MG63 (cell line): ENCODE data around the gene SEMA3C. TPM values are rescaled to one million over a fixed set of nuclear protein-coding genes. Genes with fewer than 3 reads are reported as not detected.
"Not testable (repeated sequence)": the region's sequence is repeated elsewhere in the genome, so short reads cannot be mapped to it uniquely, and the experiment has no call there.

ENCODE experiments used
- DNase-seq: peaks from one replicate; pipeline ENCODE4 v3.0.0-alpha.2; 2020
- H3K27me3 ChIP-seq: fragments of 250-450 bp; sonication (Bioruptor Pico); 2 replicates; pipeline ENCODE4 v1.5.1; 2020; ENCODE audit warnings: mild to moderate bottlenecking, moderate library complexity
- H3K36me3 ChIP-seq: fragments of 250-450 bp; sonication (Bioruptor Pico); 2 replicates; pipeline ENCODE4 v1.5.1; 2020; ENCODE audit warnings: mild to moderate bottlenecking, moderate library complexity
- H3K4me3 ChIP-seq: fragments of 250-450 bp; sonication (Bioruptor Pico); 2 replicates; pipeline ENCODE4 v1.5.1; 2020; ENCODE audit warnings: mild to moderate bottlenecking, moderate library complexity
- H3K9me3 ChIP-seq: fragments of 250-450 bp; sonication (Bioruptor Pico); 2 replicates; pipeline ENCODE4 v1.5.1; 2020; ENCODE audit warnings: mild to moderate bottlenecking, moderate library complexity
- total RNA-seq: library from RNA; depleted of rRNA; stranded (reverse); fragments of >200 nt; shearing (Covaris generic); gene quantifications from 2 replicates; pipeline ENCODE4 v1.2.3, GENCODE V29; 2014; ENCODE audit warnings: low replicate concordance

SEMA3C gene
- total RNA-seq, 1 experiment from 2014 or later, result 23.1 TPM

DNA sequence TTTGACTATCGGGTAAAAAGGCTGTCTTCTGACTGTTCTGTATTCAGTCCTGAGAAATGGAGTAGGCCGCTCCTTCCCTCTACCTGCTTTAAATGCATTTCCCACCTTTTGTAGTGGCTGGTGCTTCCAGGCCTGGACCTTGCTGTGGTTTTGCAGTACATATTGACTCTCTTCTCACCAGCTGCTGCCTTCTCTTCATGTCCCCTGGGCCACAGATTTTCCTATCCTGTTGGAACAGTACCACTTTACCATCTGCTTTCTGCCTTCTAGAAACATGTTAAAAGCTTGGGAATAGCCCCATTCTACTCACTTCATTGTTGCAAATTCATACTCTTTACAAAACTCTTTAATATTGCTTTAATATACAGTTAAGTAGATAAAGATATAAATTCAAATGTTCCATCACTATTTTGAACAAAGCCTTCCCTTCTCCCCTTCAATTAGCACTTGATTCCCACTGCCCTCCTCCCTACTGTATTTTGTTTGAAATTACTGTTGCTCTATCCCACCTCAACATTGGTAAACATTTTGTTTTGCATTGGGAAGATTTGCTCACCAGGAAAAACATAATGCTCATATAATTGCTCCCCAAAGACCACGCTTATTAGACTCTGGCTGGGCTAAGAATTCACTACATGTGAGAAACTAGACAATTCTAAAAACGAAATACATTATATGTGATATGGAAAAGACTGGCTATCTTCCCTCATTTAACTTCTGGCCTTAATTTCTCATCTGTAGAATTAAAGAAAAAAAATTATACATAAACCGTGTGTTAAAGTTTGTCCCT lies 17.3 kb upstream of the SEMA3C start:
- H3K36me3 ChIP-seq, result no peaks in the 10 kb centered on the region

DNA sequence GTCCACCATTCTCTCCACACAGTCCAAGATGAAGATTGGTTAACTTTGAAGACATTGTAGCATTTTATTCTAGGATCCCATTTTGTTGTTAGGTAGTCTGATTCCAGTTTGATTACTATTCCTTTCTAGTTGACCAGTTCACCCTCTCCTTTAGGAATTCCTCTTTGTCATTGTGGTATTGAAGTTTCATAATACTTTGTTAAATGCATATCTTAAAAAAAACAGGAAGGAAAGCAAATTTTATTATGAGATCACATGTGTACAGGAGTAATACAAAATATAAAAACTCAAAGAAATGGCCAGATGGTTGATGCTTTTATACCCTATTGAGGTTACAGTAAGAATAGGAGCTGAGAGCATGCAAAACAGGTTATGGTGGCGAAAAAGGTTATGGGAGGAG lies 15.5 kb upstream of the SEMA3C start:
- Histone ChIP-seq H3K9me3 (no peaks in the 10 kb centered on the region), H3K36me3 (no peaks in the 10 kb centered on the region), H3K27me3 (no peaks in the 10 kb centered on the region), H3K4me3 (no peak overlapping the region)
- DNase-seq, result no peak

More for the DNA sequence above, 17.3 kb upstream of the SEMA3C start:
- Histone ChIP-seq H3K27me3 (no peaks in the 10 kb centered on the region), H3K4me3 (no peak overlapping the region), H3K9me3 (no peaks in the 10 kb centered on the region)
- DNase-seq, result no peak

DNA sequence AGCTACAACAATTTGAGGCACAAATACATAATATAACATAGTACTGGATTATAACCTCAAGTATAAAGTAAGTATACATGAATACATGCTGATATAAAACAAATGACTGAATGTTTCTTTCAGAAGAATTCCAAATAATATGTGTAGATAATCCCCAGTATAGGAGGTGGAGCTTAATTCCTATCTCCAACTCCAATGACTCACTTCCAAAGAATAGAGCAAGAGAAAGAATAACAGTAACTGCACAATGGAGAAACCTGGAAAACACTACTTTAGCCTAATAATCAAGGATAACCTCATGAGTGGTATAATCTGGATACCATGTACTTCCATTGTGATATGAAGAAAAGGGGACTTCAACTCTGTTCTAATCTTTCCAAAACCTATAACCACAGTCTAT lies 13.7 kb upstream of the SEMA3C start:
- no peaks in the 10 kb centered on the region for H3K27me3 ChIP-seq
- H3K36me3 ChIP-seq, result no peaks in the 10 kb centered on the region
- no peak for DNase-seq
- no peaks in the 10 kb centered on the region for H3K9me3 ChIP-seq
- no peak overlapping the region for H3K4me3 ChIP-seq

DNA sequence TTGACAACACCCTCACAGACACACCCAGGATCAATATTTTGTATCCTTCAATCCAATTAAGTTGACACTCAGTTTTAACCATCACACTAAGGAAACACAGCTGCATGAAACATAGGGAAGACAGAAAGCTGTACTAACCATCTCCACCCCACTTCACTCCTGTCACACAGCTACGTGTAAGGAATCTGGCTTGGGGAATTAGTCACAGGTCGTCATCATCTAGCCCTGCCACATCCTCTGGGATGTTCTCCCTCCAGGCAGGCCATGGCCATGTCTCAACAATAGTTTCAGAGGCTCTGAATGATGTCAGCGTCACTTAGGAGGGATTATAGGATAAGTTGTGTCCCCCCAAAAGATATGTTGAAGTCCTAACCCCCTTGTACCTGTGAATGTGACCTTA lies 10.8 kb upstream of the SEMA3C start:
- DNase-seq, result no peak
- no peak overlapping the region for H3K4me3 ChIP-seq
- H3K36me3 ChIP-seq, result no peaks in the 10 kb centered on the region
- H3K9me3 ChIP-seq, result no peaks in the 10 kb centered on the region
- no peaks in the 10 kb centered on the region for H3K27me3 ChIP-seq

DNA sequence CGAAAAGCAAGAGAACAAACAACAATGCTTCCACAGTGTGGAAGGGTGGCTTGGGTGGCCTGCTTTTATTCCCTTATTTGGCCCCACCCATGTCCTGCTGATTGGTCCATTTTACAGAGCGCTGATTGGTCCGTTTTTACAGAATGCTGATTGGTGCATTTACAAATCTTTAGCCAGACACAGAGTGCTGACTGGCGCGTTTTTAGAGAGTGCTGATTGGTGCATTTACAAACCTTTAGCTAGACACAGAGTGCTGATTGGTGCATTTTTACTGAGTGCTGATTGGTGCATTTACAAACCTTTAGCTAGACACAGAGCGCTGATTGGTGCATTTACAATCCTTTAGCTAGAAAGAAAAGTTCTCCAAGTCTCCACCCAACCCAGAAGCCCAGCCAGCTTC lies 8.1 kb upstream of the SEMA3C start:
- H3K9me3 ChIP-seq, H3K36me3 ChIP-seq, H3K4me3 ChIP-seq, H3K27me3 ChIP-seq, DNase-seq: not testable (repeated sequence)

DNA sequence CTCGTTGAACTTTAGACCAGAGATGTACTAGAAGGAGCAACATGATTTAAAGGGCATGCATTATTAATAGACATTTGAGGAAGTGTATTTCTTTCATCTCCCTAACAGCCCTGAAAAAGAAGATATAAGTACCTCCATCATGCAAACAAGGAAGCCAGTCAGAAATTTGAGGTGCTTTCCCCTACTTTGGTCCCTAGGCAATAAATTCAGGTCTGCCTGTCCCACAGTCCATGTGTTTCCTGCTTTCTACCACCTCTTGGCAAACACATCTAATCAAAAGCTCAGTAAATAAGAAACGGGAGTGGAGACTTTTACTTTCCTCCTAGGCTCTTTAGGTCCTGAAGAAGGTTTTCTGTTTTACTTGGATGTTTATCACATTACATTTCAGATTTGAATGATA lies 5.2 kb upstream of the SEMA3C start:
- no peaks in the 10 kb centered on the region for H3K36me3 ChIP-seq
- no peak for DNase-seq

DNA sequence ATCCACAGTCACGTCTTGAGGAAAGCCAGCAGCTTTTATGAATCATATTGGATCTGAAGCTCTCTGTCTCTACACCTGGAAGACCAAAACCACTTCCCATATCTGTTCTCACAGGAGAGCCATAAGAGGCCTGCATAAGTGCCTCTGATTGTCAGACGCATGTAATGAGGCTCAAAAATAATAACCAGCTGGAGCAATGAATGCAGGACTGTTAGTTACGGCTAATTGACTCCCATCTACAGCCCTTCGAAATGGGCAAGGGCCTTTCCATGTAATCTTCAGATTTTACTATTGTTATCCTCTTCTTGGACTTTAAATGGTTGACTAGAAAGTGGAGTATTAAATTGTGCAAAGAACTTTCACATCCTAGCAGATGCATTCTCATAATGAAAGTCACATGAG lies 4.4 kb upstream of the SEMA3C start:
- H3K4me3 ChIP-seq, result no peak overlapping the region
- DNase-seq, result no peak

More for the DNA sequence above, 5.2 kb upstream of the SEMA3C start:
- H3K27me3 ChIP-seq, result no peaks in the 10 kb centered on the region
- no peak overlapping the region for H3K4me3 ChIP-seq
- no peaks in the 10 kb centered on the region for H3K9me3 ChIP-seq

DNA sequence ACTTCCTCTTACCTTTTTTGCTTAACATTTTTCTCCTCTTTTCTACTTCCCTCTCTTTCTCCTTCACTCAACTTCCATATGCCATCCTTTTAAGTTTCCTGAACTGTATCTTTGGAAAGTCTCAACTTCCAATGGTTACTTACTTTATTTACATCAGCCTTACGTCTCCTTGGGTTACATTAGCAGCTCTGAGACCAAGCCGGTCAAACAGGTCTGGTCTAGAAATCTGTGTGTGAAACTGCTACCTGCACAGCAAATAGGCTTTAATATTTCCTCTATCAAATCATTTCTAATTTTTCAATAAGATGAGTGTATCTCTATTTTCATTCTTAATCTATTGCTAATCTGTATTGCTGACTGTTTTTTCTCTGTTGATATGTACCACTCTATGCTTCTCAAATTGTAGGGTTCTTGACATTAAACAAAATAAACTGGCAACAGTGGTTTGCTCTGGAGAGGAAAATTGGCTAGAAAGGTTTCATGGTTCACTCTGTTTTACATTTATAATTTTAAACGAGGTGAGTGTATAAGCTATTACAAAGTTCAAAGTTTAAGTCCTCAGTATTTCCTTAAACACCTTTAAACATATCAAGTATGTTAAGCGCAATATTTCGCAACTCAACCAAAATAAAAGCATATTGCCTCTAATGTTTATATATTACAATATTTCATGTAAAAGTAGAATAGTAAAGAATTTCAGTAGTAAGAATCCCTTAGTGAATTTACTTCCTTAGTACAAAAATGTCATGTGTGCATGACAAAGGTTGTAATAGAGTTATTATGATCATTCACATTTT lies 3.6 kb upstream of the SEMA3C start:
- Histone ChIP-seq H3K27me3 (no peaks in the 10 kb centered on the region), H3K4me3 (no peak overlapping the region), H3K9me3 (no peaks in the 10 kb centered on the region), H3K36me3 (no peaks in the 10 kb centered on the region)
- DNase-seq, result no peak

More for the DNA sequence above, 4.4 kb upstream of the SEMA3C start:
- no peaks in the 10 kb centered on the region for H3K9me3 ChIP-seq
- H3K27me3 ChIP-seq, result no peaks in the 10 kb centered on the region
- no peaks in the 10 kb centered on the region for H3K36me3 ChIP-seq

DNA sequence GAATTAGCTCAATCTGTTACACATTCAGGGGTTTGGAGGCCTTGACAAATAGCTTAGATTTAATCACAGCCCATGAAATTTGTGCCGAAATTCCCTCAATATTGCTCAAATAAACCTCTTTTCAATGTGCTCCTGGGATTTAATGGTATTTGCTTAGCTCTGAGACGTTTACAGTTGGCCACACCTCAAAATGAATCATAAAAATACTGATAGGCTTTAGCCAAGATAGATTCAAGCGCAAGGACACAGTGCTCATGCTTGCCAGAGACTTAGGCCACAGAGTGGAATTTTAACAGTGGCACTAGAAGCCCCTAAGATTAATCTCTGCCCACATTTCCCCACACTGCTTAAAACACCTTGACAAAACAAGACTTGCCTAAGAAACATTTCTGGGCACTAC lies 2.3 kb upstream of the SEMA3C start:
- DNase-seq, result no peak
- peaks cover 9% of the 10 kb centered on the region for H3K36me3 ChIP-seq
- no peaks in the 10 kb centered on the region for H3K9me3 ChIP-seq

DNA sequence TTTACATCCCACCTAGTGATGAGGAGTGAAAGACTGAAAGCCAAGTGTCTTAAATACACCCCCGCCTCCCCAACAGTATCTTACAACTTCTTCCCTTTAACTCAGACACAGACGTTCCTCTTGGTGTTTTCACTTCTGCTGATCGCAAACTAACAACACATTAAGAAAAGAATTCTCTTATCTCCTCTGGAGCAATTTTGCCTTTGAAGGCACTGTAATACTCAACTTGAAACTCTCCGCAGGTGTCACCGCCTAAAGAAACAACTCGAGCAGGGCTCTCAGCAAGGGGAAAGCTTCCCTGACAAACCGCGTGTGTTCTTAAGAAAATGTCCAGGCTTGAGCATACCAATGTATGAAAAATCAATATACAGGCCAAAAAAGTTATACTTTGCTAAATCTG lies 452 bp downstream of the SEMA3C start:
- peaks cover 33% of the 10 kb centered on the region for H3K36me3 ChIP-seq
- no peak for DNase-seq
- H3K9me3 ChIP-seq, result no peaks in the 10 kb centered on the region
- H3K27me3 ChIP-seq, result no peaks in the 10 kb centered on the region
- H3K4me3 ChIP-seq, result peak overlapping the region; percentile 60

More for the DNA sequence above, 2.3 kb upstream of the SEMA3C start:
- Histone ChIP-seq H3K4me3 (no peak overlapping the region), H3K27me3 (no peaks in the 10 kb centered on the region)

DNA sequence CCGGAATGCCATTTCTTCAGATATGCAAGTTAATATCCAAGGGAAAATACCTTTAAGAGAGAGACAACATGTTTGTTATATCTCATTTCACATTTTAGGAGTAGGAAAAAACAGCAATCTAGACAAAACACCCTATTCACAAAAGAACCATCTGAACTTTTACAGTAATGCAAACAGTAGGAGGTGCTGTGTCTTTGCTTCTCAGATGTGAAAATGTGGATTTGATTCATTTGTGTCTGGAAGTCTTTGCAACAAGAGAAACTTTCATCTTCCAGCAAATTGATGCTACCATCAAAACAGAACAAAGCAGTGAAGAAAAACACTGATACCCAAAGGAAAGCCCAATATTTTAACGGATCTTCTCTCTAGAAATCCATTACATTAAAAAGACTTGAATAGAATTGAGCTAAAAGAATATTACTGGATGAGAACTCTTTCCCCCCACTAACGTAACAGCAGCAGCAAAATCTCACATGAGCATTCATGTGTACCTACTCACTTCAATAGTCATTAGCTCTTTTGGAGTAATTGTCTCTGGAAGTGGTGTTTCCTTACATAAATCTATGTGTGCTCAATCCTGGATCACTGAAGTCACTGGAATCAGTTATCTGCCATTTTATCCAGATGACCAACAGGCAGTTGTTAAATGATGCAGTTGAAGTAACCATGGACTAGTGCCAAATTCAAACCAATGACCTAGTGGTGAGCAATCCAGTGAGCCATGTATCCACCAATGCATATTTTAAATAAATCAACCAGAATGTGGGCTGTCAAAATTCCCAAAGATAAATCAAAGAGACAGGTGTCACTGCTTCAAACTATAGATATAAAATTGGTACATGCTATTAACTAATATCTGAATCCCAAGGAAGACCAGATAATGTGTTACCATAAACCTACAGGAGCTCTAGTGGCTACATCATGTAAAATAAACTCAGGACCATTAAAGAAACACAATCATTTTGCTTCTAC lies 1.8 kb downstream of the SEMA3C start:
- Histone ChIP-seq H3K36me3 (peaks cover 33% of the 10 kb centered on the region), H3K4me3 (peak overlapping the region; percentile 60), H3K27me3 (no peaks in the 10 kb centered on the region), H3K9me3 (no peaks in the 10 kb centered on the region)
- DNase-seq, result no peak

DNA sequence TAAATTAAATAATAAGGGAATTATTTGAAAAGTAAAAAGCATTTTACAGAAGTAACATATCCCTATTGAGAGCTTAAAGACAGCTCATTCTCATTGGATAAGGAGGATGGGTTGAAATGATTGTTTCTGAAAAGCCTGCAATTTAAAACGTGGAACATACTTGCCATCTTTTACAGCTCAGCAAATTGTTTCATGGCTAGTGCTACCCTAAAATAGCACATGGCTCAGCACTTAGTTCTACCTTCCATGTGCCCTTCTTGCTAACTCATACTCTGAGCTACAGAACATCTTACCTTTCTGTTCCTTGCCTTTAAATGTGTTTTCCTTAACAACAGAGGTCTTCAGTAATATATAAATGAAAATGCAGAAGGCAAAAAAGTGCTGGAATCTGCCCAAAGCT lies 8.6 kb downstream of the SEMA3C start:
- Histone ChIP-seq H3K9me3 (no peaks in the 10 kb centered on the region), H3K4me3 (no peak overlapping the region), H3K36me3 (peaks cover 23% of the 10 kb centered on the region), H3K27me3 (no peaks in the 10 kb centered on the region)
- no peak for DNase-seq

DNA sequence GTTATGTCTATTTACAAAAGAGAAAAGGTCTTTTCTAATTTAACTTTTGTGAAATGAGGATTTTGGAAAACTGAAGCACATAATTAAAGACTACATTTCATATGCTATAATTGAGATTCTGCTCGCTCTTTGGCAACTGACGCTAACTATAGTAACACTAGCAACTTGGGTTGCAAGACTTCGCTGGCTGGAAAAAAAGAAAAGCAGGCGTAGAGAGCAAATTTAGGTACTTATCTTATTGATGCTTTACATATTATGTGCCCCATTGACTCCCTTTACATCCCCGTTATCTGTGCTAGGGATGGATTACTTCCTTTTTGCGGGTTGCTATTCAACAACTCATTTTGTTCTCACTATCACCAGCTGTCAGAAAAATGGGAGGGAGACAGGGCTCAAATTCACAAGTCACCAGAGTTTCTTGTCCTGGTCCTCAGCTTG lies 10.5 kb downstream of the SEMA3C start:
- no peak overlapping the region for H3K4me3 ChIP-seq
- H3K36me3 ChIP-seq, result peaks cover 10% of the 10 kb centered on the region
- DNase-seq, result no peak
- H3K27me3 ChIP-seq, result no peaks in the 10 kb centered on the region
- H3K9me3 ChIP-seq, result no peaks in the 10 kb centered on the region

DNA sequence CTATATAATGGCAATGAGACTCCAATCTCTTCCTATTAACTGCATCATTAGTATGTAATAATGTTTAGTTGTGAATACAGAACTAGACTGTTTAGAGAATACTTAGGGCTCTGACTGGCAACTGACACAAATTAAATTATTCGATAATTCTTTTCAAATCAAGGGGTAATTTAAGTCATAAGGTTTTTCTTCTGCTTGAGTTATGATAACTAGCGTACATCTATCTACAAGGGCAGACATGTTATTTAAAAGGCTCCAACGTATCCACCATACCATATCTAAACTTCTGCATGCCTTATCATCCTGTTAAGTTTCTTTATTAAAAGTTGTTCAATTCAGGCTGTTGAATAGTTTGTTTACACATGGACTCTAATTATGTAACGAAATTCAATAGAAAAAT lies 11.2 kb downstream of the SEMA3C start:
- DNase-seq, result no peak
- Histone ChIP-seq H3K27me3 (no peaks in the 10 kb centered on the region), H3K9me3 (no peaks in the 10 kb centered on the region), H3K36me3 (peaks cover 13% of the 10 kb centered on the region), H3K4me3 (no peak overlapping the region)

DNA sequence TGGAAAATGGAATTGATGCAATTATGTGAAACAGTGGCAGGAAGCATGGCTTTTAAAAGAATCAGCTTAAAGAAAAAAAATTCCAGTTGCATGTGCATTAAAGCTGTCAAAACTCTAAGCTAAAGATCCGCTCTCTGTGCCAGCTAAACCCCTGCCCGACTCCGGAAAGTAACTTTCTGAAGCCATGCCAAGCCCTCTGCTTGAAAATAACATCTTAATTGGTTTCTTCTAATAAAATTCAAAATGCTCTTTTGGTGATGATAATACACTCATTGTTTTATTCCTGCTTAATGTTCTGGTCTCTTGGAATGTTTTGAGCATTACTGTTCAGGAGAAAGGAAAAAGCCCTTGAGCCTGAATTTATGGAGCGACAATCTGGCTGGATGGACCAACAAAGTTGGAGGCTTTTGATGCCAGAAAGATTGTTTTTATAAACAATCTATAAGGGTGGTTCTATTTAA lies 11.7 kb downstream of the SEMA3C start:
- no peak overlapping the region for H3K4me3 ChIP-seq
- H3K36me3 ChIP-seq, result peaks cover 17% of the 10 kb centered on the region
- H3K9me3 ChIP-seq, result no peaks in the 10 kb centered on the region
- DNase-seq, result no peak
- no peaks in the 10 kb centered on the region for H3K27me3 ChIP-seq

DNA sequence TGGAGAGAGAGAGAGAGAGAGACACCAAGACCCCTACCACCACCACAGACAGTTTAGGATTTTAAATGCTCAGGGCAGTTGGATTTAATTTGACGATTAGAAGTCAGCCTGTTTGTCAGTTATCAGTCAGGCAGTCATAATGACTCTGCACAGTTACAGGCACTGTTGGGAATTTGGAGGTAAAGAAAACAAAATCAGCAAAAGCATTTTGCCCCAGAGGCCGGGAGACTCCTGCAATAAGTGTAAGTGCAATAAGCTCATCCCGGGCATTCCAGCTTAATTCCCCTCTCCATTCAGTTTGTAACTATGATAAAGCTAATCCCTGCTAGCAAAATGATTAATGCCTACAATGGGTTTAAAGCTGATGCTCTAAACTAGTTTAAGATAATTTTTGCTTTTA lies 13.5 kb downstream of the SEMA3C start:
- Histone ChIP-seq H3K27me3 (no peaks in the 10 kb centered on the region; the same call in 1 of the 2 replicates), H3K36me3 (peaks cover 21% of the 10 kb centered on the region)
- no peak for DNase-seq

More for the DNA sequence above, 13.5 kb downstream of the SEMA3C start:
- Histone ChIP-seq H3K4me3 (no peak overlapping the region), H3K9me3 (no peaks in the 10 kb centered on the region)
